Dendritic cell treated with granulocyte-macrophage colony-stimulating factor and Interleukin-4, amounts not matched to agents 40 ng/mL and 50 ng/mL, for 4 days (primary cell): ENCODE results near the gene TNNT3.
A peak's percentile ranks its signal among the peaks of the same experiment; 100 is the strongest.

Experiments used
- H3K27ac Mint-ChIP-seq: one replicate; pipeline ENCODE4 v1.8.0; 2022; ENCODE audit warnings: mild to moderate bottlenecking, mixed read lengths
- H3K27me3 Mint-ChIP-seq: one replicate; pipeline ENCODE4 v1.8.0; 2022; ENCODE audit warnings: mild to moderate bottlenecking, mixed read lengths
- H3K36me3 Mint-ChIP-seq: one replicate; pipeline ENCODE4 v1.8.0; 2022; ENCODE audit warnings: low read depth, mixed read lengths
- H3K4me1 Mint-ChIP-seq: one replicate; pipeline ENCODE4 v1.8.0; 2022; ENCODE audit warnings: low read depth, mixed read lengths
- H3K4me3 Mint-ChIP-seq: one replicate; pipeline ENCODE4 v1.8.0; 2022; ENCODE audit warnings: mild to moderate bottlenecking, moderate library complexity, mixed read lengths
- H3K9me3 Mint-ChIP-seq: one replicate; pipeline ENCODE4 v1.8.0; 2022; ENCODE audit warnings: mixed read lengths
- intact Hi-C: fragments of 100-400 bp; cut with micrococcal nuclease; formaldehyde crosslinking; loops from one replicate; pipeline ENCODE4 v1.15.0; 2022

TNNT3 gene

GRCh38 chr11:1896923-1897322 lies 22.6 kb upstream of the TNNT3 start:
- Mint-ChIP-seq H3K4me3 (peak overlapping the region; percentile 68), H3K36me3 (peaks cover 20% of the 10 kb centered on the region), H3K27ac (peak overlapping the region; percentile 79), H3K27me3 (peaks cover 14% of the 10 kb centered on the region), H3K4me1 (peaks cover 33% of the 10 kb centered on the region), H3K9me3 (no peaks in the 10 kb centered on the region)
- intact Hi-C loops: no loop called here

- H3K36me3 Mint-ChIP-seq: no peaks in the 10 kb centered on the region
- intact Hi-C loops: no loop called here
- peaks cover 6% of the 10 kb centered on the region for H3K27me3 Mint-ChIP-seq
- peaks cover 18% of the 10 kb centered on the region for H3K4me1 Mint-ChIP-seq
- no peaks in the 10 kb centered on the region for H3K9me3 Mint-ChIP-seq
- H3K27ac Mint-ChIP-seq: no peak overlapping the region
- H3K4me3 Mint-ChIP-seq: no peak overlapping the region
Observed at GRCh38 chr11:1899090-1899489, 20.4 kb upstream of the TNNT3 start.

- Mint-ChIP-seq H3K9me3 (no peaks in the 10 kb centered on the region), H3K4me1 (peaks cover 18% of the 10 kb centered on the region), H3K27ac (no peak overlapping the region), H3K27me3 (peaks cover 6% of the 10 kb centered on the region), H3K36me3 (no peaks in the 10 kb centered on the region), H3K4me3 (no peak overlapping the region)
- intact Hi-C loops: no loop called here
Observed at GRCh38 chr11:1899686-1900085, 19.8 kb upstream of the TNNT3 start.

DNA sequence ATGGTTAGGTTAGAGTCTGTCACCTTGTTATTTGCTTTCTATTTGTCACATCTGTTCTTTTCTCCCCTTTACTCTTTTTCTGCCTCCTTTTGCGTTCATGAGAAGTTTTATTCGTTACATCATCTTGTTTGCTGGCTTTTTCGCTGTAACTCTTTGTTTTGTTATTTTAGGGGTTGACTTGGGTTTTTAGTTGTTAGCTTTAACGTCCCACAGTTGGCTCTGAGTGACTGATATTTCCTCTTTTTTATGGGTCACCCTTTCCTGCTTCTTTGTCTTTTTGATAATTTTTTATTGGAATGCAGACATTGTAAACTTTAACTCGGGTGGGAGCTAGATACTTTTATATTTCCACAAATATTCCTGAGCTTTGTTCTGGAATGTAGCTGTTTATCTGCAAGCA lies 13.3 kb upstream of the TNNT3 start:
- Mint-ChIP-seq H3K27ac (no peak overlapping the region), H3K9me3 (no peaks in the 10 kb centered on the region), H3K36me3 (no peaks in the 10 kb centered on the region), H3K27me3 (peaks cover 9% of the 10 kb centered on the region), H3K4me3 (no peak overlapping the region), H3K4me1 (peaks cover 11% of the 10 kb centered on the region)
- intact Hi-C loops: no loop called here

- Mint-ChIP-seq H3K4me1 (peaks cover 11% of the 10 kb centered on the region), H3K27me3 (peaks cover 9% of the 10 kb centered on the region), H3K9me3 (no peaks in the 10 kb centered on the region), H3K36me3 (no peaks in the 10 kb centered on the region), H3K27ac (no peak overlapping the region), H3K4me3 (no peak overlapping the region)
- intact Hi-C loops: no loop called here
Observed at GRCh38 chr11:1906611-1907423, 12.7 kb upstream of the TNNT3 start.

GRCh38 chr11:1908618-1909017 lies 10.9 kb upstream of the TNNT3 start:
- H3K4me3 Mint-ChIP-seq: no peak overlapping the region
- intact Hi-C loops: no loop called here
- peaks cover 26% of the 10 kb centered on the region for H3K4me1 Mint-ChIP-seq
- H3K9me3 Mint-ChIP-seq: no peaks in the 10 kb centered on the region
- no peaks in the 10 kb centered on the region for H3K36me3 Mint-ChIP-seq
- H3K27ac Mint-ChIP-seq: no peak overlapping the region
- H3K27me3 Mint-ChIP-seq: peaks cover 12% of the 10 kb centered on the region

DNA sequence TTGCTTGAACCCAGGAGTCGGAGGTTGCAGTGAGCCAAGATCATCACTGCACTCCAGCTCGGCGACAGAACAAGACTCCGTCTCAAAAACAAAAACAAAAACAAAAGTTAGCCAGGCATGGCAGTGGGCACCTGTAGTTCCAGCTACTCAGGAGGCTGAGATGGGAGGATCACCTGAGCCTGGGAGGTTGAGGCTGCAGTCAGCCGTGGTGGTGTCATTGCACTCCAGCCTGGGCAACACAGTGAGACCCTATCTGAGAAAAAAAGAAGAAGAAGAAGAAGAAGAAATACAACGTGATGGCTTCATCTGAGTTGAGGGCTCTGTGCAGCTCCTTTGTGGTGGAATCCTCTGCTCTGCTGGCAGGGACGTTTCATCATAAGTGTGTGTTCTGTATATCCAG lies 10.0 kb upstream of the TNNT3 start:
- Mint-ChIP-seq H3K4me3 (no peak overlapping the region), H3K9me3 (no peaks in the 10 kb centered on the region)

DNA sequence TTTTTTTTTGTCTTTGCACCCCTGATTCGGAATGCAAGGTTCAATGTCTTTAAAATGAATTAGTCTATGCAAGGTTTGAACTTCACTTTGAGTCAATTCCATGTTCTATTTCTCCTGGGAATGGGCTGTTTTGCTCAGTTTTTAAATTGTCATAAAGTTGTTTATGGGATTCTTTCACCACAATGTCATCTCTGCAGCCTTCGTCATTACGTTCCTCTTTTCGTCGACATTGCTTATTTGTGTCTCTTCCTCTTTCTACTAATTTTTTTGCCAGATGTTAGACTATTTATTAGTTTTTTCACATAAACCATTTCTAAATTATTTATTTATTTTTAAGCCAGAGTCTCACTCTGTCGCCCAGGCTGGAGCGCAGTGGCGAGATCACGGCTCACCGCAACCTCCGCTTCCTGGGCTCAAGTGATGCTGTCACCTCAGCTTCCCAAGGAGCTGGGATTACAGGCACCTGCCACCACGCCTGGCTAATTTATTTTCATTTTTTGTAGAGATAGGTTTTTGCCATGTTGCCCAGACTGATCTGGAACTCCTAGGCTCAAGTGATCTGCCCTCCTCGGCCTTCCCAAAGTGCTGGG lies 7.1 kb upstream of the TNNT3 start:
- Mint-ChIP-seq H3K27ac (peak overlapping the region; percentile 65), H3K27me3 (peaks cover 17% of the 10 kb centered on the region), H3K9me3 (no peaks in the 10 kb centered on the region), H3K4me3 (no peak overlapping the region), H3K4me1 (peaks cover 28% of the 10 kb centered on the region), H3K36me3 (peaks cover 11% of the 10 kb centered on the region)
- intact Hi-C loops: no loop called here

More for the DNA sequence above, 10.0 kb upstream of the TNNT3 start:
- Mint-ChIP-seq H3K27ac (no peak overlapping the region), H3K36me3 (no peaks in the 10 kb centered on the region), H3K27me3 (peaks cover 12% of the 10 kb centered on the region), H3K4me1 (peaks cover 28% of the 10 kb centered on the region)
- intact Hi-C loops: no loop called here

DNA sequence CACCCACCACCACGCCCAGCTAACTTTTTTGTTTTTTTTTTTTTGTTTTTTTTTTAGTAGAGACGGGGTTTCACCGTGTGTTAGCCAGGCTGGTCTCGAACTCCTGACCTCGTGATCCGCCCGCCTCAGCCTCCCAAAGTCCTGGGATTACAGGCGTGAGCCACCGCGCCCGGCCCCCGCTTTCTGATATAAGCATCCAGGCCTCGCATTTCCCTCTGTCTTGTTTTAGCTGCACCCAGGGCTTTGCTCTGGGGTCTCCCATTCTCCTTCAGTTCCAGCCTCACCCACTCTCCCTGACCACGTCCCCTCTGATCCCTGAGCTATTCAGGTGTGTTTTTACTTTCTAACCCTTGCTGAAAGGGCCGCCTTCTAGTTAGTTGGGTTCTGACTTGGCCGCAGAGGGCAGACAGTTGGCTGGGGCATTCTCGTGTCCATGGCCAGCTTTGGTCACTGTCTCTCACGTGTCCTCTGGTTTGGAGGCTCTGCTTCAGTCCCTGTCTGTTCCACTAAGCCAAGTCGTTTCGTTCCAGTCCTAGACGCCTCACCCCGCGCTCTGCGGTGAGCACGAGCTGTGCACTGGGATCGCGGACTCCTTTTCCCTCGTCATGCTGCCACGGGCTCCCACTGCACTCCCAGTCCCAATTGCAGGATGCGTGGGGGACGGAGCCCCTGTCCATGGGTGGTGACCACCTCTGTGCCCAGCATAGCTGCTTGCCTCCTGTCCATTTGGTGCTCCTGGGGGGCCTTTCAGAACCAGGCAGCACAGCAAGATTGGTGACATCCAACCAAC lies 6.0 kb upstream of the TNNT3 start:
- intact Hi-C loops: loop anchor here (1.0 kb wide), 1 partner anchor 26 kb away; no protein-coding TSS in a partner anchor
- Mint-ChIP-seq H3K4me3 (no peak overlapping the region), H3K9me3 (no peaks in the 10 kb centered on the region), H3K4me1 (peaks cover 27% of the 10 kb centered on the region), H3K27ac (peak overlapping the region; percentile 65), H3K36me3 (peaks cover 11% of the 10 kb centered on the region), H3K27me3 (peaks cover 18% of the 10 kb centered on the region)

DNA sequence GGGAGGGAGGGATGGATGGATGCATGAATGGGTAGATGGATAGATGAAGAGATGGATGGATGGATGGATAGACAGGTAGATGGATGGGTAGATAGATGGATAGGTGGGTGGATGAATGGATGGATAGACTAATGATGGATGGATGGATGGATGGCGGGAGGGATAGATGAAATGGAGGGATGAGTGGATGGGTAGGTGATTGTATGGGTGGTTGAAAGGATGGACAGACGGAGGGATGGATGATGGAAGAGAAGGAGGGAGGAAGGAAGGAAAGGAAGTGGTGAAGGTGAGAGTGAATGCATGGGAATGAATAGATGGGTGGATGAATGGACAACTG lies 3.7 kb upstream of the TNNT3 start:
- H3K9me3 Mint-ChIP-seq: no peaks in the 10 kb centered on the region
- peaks cover 23% of the 10 kb centered on the region for H3K4me1 Mint-ChIP-seq
- H3K4me3 Mint-ChIP-seq: no peak overlapping the region
- intact Hi-C loops: loop anchor here (5.0 kb wide), 1 partner anchor 78 kb away; the partner anchor contains the start of gene TNNI2
- H3K36me3 Mint-ChIP-seq: peaks cover 11% of the 10 kb centered on the region
- peaks cover 22% of the 10 kb centered on the region for H3K27me3 Mint-ChIP-seq
- H3K27ac Mint-ChIP-seq: no peak overlapping the region

DNA sequence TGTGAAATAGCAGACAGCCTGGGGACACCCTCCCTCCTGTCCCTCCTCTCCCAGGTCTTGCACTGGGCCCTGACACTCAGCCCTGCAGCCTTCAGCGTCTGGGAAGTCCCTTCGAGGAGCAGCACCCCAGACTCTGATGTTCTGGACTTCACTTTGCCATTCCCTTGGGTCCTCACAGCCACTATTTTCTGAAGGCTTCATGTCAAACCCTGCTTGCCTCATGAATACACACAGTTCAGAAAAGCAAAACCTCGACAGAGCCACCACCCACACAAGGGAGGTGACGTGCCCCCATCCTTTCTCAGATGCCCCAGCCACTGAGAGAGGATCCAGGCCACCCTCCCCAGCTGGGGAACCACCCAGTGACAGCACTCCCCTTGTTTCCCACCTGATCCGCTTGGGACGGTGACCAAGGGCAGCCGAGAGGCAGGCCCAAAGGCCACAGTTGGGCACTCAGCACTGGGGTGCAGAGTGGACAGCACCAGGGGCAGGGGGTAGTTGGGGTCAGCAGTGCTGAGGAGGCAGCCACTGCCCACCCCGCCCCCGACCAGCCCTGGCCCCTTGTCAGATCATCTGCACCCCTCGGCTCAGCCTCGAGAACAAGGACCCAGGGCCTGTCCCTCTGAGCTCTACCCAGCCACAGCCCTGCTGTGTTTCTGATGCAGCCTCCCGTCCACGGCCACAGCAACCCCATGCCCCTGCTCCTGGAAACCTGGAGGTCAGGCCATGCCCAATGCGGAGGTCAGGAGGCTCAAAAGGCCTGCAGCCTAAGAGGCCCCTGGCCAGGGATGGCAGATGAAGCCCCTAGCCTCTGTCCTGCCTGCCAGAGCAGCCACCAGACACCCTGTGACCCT lies 3.1 kb upstream of the TNNT3 start:
- Mint-ChIP-seq H3K36me3 (peaks cover 11% of the 10 kb centered on the region), H3K4me3 (no peak overlapping the region), H3K27me3 (peaks cover 25% of the 10 kb centered on the region), H3K4me1 (peaks cover 23% of the 10 kb centered on the region), H3K27ac (no peak overlapping the region), H3K9me3 (no peaks in the 10 kb centered on the region)
- intact Hi-C loops: loop anchor here (5.0 kb wide), 1 partner anchor 79 kb away; the partner anchor contains the start of gene TNNI2

- peaks cover 22% of the 10 kb centered on the region for H3K4me1 Mint-ChIP-seq
- intact Hi-C loops: loop anchor here (5.0 kb wide), 1 partner anchor 80 kb away; the partner anchor contains the start of gene TNNI2
- no peak overlapping the region for H3K4me3 Mint-ChIP-seq
- H3K27me3 Mint-ChIP-seq: peaks cover 30% of the 10 kb centered on the region
- no peak overlapping the region for H3K27ac Mint-ChIP-seq
- H3K36me3 Mint-ChIP-seq: peaks cover 11% of the 10 kb centered on the region
- no peaks in the 10 kb centered on the region for H3K9me3 Mint-ChIP-seq
Observed at GRCh38 chr11:1916986-1917522, 2.4 kb upstream of the TNNT3 start.
